IMR-90 (cell line): ENCODE data around the gene PATL2.

Experiments
- CEBPB ChIP-seq: IDR thresholded peaks from 2 replicates; pipeline ENCODE4 v1.6.1; 2012; ENCODE audit warnings: low read depth, low read length, improper control_type of control experiment
- CHD1 ChIP-seq: IDR thresholded peaks from 2 replicates; pipeline ENCODE4 v1.6.1; 2012; ENCODE audit warnings: low read depth, low read length, improper control_type of control experiment
- CTCF ChIP-seq: conservative IDR thresholded peaks from 2 replicates; pipeline ENCODE4 v1.5.1; 2012; ENCODE audit warnings: mild to moderate bottlenecking, low read depth, low read length, improper control_type of control experiment
- ELK1 ChIP-seq: fragments of 150-350 bp; IDR thresholded peaks from 2 replicates; pipeline ENCODE4 v1.6.1; 2016; ENCODE audit warnings: low read depth, mild to moderate bottlenecking, low read length, moderate library complexity, borderline replicate concordance
- FOS ChIP-seq: fragments of 150-350 bp; IDR thresholded peaks from 2 replicates; pipeline ENCODE4 v1.6.1; 2016; ENCODE audit warnings: low read depth, low read length
- MAFK ChIP-seq: IDR thresholded peaks from 2 replicates; pipeline ENCODE4 v1.6.1; 2012; ENCODE audit warnings: low read depth, low read length, improper control_type of control experiment
- POLR2A ChIP-seq: IDR thresholded peaks from 2 replicates; pipeline ENCODE4 v1.6.1; 2012; ENCODE audit warnings: mild to moderate bottlenecking, low read depth, low read length
- RAD21 ChIP-seq: IDR thresholded peaks from 2 replicates; pipeline ENCODE4 v1.6.1; 2012; ENCODE audit warnings: low read length, improper control_type of control experiment
- RFX5 ChIP-seq: IDR thresholded peaks from 2 replicates; pipeline ENCODE4 v1.8.0; 2012; ENCODE audit warnings: low read depth, mild to moderate bottlenecking, low read length, moderate library complexity
- SMC3 ChIP-seq: fragments of 150-350 bp; IDR thresholded peaks from 2 replicates; pipeline ENCODE4 v1.6.1; 2016; ENCODE audit warnings: low read depth, mild to moderate bottlenecking, antibody characterized with exemption, low read length, moderate library complexity
- USF2 ChIP-seq: fragments of 150-350 bp; IDR thresholded peaks from 2 replicates; pipeline ENCODE4 v1.6.1; 2017; ENCODE audit warnings: mild to moderate bottlenecking, antibody characterized with exemption, low read length, low read depth

- TF ChIP-seq POLR2A (no peak), MAFK (no peak), CTCF (no peak), USF2 (no peak), RAD21 (no peak), FOS (no peak), CHD1 (no peak), ELK1 (no peak), SMC3 (no peak), CEBPB (no peak), RFX5 (no peak)
Measured at GRCh38 chr15:44670087-44670950, 40.8 kb downstream of the PATL2 start.
